Breast epithelium (tissue), 3 donors: ENCODE results near the gene DCANP1.

ENCODE experiments used
- CTCF ChIP-seq, 3 donors: fragments of 450-650 bp; IDR thresholded peaks; one replicate each; pipeline ENCODE4 v1.5.1; 2016 to 2017; ENCODE audit warnings: antibody characterized with exemption in 3 of 3, mild to moderate bottlenecking in 3 of 3, moderate library complexity in 3 of 3
- POLR2AphosphoS5 ChIP-seq, 3 donors: sonication (generic); formaldehyde crosslinking; IDR thresholded peaks; one replicate each; pipeline ENCODE4 v1.6.1; 2017; ENCODE audit warnings: antibody characterized with exemption in 3 of 3

GRCh38 chr5:135429301-135430134, 17.6 kb downstream of the DCANP1 start:
- TF ChIP-seq CTCF (IDR thresholded peaks at IDR 0.05) = no peak
- no peak for TF ChIP-seq POLR2AphosphoS5 (IDR thresholded peaks at IDR 0.05)
